ENCODE results near the gene FAM50A.

FAM50A gene

DNA sequence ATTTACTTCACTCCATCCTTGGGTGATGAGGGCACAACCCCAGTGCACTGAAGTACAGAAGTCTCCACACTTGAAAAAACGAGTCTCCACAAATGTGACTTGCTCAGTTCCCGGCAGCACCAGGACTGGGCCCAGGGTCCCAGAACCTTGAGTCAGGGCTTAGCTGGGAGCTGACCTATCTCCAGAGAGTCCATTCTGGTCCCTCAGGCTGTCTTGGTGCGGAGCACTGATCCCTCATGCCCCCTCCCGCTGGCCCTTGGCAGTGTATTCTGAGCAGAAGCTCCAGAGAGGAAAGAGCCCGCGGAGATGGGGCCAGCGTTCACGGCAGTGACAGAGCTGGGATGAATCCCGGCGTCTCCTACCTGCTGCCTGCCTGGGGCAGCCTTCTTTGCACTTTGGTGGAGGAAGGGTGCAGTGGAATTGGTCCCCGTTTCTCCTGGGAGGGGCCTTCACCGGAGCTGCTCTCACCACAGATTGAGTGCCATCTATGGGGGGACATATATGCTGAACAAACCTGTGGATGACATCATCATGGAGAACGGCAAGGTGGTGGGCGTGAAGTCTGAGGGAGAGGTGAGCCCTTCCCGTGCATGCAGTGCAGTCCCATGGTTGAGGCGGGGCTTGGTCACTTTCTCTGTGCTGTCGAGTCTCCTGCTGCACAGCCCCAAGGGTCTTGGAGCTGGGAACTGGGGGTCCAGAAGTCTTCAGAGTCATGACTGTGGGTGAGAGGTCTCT is 3.2 kb upstream of the FAM50A start:
- no peak for DNase-seq
- Histone ChIP-seq H3K27ac (ENCODE audit: insufficient read depth, low read length, poor library complexity, severe bottlenecking) (peak overlapping the region; percentile 25), H3K9me3 (ENCODE audit: control insufficient read depth, low read length) (no peaks in the 10 kb centered on the region), H3K36me3 (ENCODE audit: control insufficient read depth, insufficient read depth, low read length) (peaks cover 2% of the 10 kb centered on the region), H3K4me1 (ENCODE audit: control insufficient read depth, insufficient read depth, low read length, poor library complexity, severe bottlenecking) (peaks cover 29% of the 10 kb centered on the region), H3K4me3 (ENCODE audit: insufficient read depth, low read depth, low read length, poor library complexity, severe bottlenecking) (no peak overlapping the region), H3K27me3 (replicated peaks; ENCODE audit: control insufficient read depth, insufficient read depth, low read length, poor library complexity, severe bottlenecking) (no peaks in the 10 kb centered on the region)

DNA sequence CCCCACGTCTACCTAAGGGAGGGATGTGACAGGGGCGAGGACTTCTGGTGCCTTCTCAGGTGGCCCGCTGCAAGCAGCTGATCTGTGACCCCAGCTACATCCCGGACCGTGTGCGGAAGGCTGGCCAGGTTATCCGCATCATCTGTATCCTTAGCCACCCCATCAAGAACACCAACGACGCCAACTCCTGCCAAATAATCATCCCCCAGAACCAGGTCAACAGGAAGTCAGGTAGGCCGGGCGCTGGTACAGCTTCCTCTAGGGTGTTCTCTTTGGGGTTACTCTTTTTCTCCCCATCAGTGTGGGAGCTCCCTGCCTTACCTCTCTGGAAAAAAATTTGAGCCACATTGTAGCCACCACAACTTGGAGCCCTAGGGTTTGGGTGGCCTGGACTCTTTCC is 2.4 kb upstream of the FAM50A start:
- Histone ChIP-seq H3K4me1 (ENCODE audit: control insufficient read depth, insufficient read depth, low read length, poor library complexity, severe bottlenecking) (peaks cover 29% of the 10 kb centered on the region), H3K9me3 (ENCODE audit: control insufficient read depth, low read length) (no peaks in the 10 kb centered on the region), H3K27me3 (replicated peaks; ENCODE audit: control insufficient read depth, insufficient read depth, low read length, poor library complexity, severe bottlenecking) (no peaks in the 10 kb centered on the region), H3K36me3 (ENCODE audit: control insufficient read depth, insufficient read depth, low read length) (peaks cover 2% of the 10 kb centered on the region), H3K4me3 (ENCODE audit: insufficient read depth, low read depth, low read length, poor library complexity, severe bottlenecking) (no peak overlapping the region), H3K27ac (ENCODE audit: insufficient read depth, low read length, poor library complexity, severe bottlenecking) (no peak overlapping the region)
- DNase-seq = peak in 2 of 3 donors; percentile 14 to 27

GRCh38 chrX:154441984-154442707 is 1.8 kb upstream of the FAM50A start:
- H3K27me3 ChIP-seq (replicated peaks; ENCODE audit: control insufficient read depth, insufficient read depth, low read length, poor library complexity, severe bottlenecking) = no peaks in the 10 kb centered on the region
- H3K4me3 ChIP-seq (ENCODE audit: insufficient read depth, low read depth, low read length, poor library complexity, severe bottlenecking) = no peak overlapping the region
- no peaks in the 10 kb centered on the region for H3K9me3 ChIP-seq (ENCODE audit: control insufficient read depth, low read length)
- no peak overlapping the region for H3K27ac ChIP-seq (ENCODE audit: insufficient read depth, low read length, poor library complexity, severe bottlenecking)
- H3K4me1 ChIP-seq (ENCODE audit: control insufficient read depth, insufficient read depth, low read length, poor library complexity, severe bottlenecking) = peaks cover 29% of the 10 kb centered on the region
- no peak for DNase-seq
- H3K36me3 ChIP-seq (ENCODE audit: control insufficient read depth, insufficient read depth, low read length) = peaks cover 2% of the 10 kb centered on the region

- no peak overlapping the region for H3K4me3 ChIP-seq (ENCODE audit: insufficient read depth, low read depth, low read length, poor library complexity, severe bottlenecking)
- peaks cover 8% of the 10 kb centered on the region for H3K36me3 ChIP-seq (ENCODE audit: control insufficient read depth, insufficient read depth, low read length)
- DNase-seq = no peak
- peak overlapping the region; percentile 80 for H3K27ac ChIP-seq (ENCODE audit: insufficient read depth, low read length, poor library complexity, severe bottlenecking)
- peaks cover 23% of the 10 kb centered on the region for H3K4me1 ChIP-seq (ENCODE audit: control insufficient read depth, insufficient read depth, low read length, poor library complexity, severe bottlenecking)
- no peaks in the 10 kb centered on the region for H3K27me3 ChIP-seq (replicated peaks; ENCODE audit: control insufficient read depth, insufficient read depth, low read length, poor library complexity, severe bottlenecking)
- H3K9me3 ChIP-seq (ENCODE audit: control insufficient read depth, low read length) = no peaks in the 10 kb centered on the region
These were observed 446 bp upstream of the FAM50A start for GRCh38 chrX:154443479-154443910.

- Histone ChIP-seq H3K27me3 (replicated peaks; ENCODE audit: control insufficient read depth, insufficient read depth, low read length, poor library complexity, severe bottlenecking) (no peaks in the 10 kb centered on the region), H3K36me3 (ENCODE audit: control insufficient read depth, insufficient read depth, low read length) (peaks cover 19% of the 10 kb centered on the region), H3K4me3 (ENCODE audit: insufficient read depth, low read depth, low read length, poor library complexity, severe bottlenecking) (peak overlapping the region; percentile 46), H3K4me1 (ENCODE audit: control insufficient read depth, insufficient read depth, low read length, poor library complexity, severe bottlenecking) (peaks cover 22% of the 10 kb centered on the region), H3K9me3 (ENCODE audit: control insufficient read depth, low read length) (no peaks in the 10 kb centered on the region), H3K27ac (ENCODE audit: insufficient read depth, low read length, poor library complexity, severe bottlenecking) (peak overlapping the region; percentile 55)
- DNase-seq = no peak
These were observed 860 bp downstream of the FAM50A start for GRCh38 chrX:154444755-154445246.

DNA sequence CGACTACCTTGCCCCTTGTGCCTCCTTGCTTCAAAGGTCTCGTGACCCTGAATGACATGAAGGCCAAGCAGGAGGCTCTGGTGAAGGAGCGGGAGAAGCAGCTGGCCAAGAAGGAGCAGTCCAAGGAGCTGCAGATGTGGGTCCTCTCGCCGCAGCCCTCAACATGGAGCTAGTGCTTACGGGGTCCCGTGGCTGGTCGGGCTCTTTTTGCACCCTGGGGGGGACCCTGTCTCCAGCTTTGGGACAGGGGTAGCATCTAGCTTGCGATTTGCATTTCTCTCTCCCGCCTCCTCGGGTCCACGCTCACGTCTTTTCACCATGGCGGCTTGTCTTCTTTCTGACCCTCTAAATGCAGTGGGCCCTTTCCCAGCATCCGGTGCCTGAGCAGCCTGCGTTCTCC is 1.8 kb downstream of the FAM50A start:
- no peak overlapping the region for H3K27ac ChIP-seq (ENCODE audit: insufficient read depth, low read length, poor library complexity, severe bottlenecking)
- H3K4me1 ChIP-seq (ENCODE audit: control insufficient read depth, insufficient read depth, low read length, poor library complexity, severe bottlenecking) = peaks cover 22% of the 10 kb centered on the region
- H3K27me3 ChIP-seq (replicated peaks; ENCODE audit: control insufficient read depth, insufficient read depth, low read length, poor library complexity, severe bottlenecking) = no peaks in the 10 kb centered on the region
- no peak for DNase-seq
- no peaks in the 10 kb centered on the region for H3K9me3 ChIP-seq (ENCODE audit: control insufficient read depth, low read length)
- H3K36me3 ChIP-seq (ENCODE audit: control insufficient read depth, insufficient read depth, low read length) = peaks cover 22% of the 10 kb centered on the region
- H3K4me3 ChIP-seq (ENCODE audit: insufficient read depth, low read depth, low read length, poor library complexity, severe bottlenecking) = no peak overlapping the region

GRCh38 chrX:154446430-154446829 is 2.5 kb downstream of the FAM50A start:
- Histone ChIP-seq H3K9me3 (ENCODE audit: control insufficient read depth, low read length) (no peaks in the 10 kb centered on the region), H3K4me3 (ENCODE audit: insufficient read depth, low read depth, low read length, poor library complexity, severe bottlenecking) (no peak overlapping the region), H3K36me3 (ENCODE audit: control insufficient read depth, insufficient read depth, low read length) (peaks cover 22% of the 10 kb centered on the region), H3K27ac (ENCODE audit: insufficient read depth, low read length, poor library complexity, severe bottlenecking) (no peak overlapping the region), H3K4me1 (ENCODE audit: control insufficient read depth, insufficient read depth, low read length, poor library complexity, severe bottlenecking) (peaks cover 22% of the 10 kb centered on the region), H3K27me3 (replicated peaks; ENCODE audit: control insufficient read depth, insufficient read depth, low read length, poor library complexity, severe bottlenecking) (no peaks in the 10 kb centered on the region)
- no peak for DNase-seq

DNA sequence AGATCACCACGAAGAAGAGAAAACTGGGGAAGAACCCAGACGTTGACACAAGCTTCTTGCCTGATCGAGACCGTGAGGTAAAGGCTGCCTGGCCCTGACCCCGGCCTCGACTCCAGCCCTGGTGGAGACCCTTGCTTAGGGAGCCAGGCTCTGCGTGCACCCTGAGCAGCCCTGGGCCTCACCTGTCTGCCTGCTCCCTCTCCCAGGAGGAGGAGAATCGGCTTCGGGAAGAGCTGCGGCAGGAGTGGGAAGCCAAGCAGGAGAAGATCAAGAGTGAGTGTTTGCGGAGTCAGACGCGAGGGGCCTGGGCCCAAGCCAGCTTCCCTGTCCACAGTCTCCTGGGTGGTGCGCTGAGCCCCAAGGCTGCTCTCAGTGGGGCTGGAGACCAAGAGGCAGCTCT is 4.5 kb downstream of the FAM50A start:
- no peak for DNase-seq
- Histone ChIP-seq H3K4me3 (ENCODE audit: insufficient read depth, low read depth, low read length, poor library complexity, severe bottlenecking) (no peak overlapping the region), H3K9me3 (ENCODE audit: control insufficient read depth, low read length) (no peaks in the 10 kb centered on the region), H3K36me3 (ENCODE audit: control insufficient read depth, insufficient read depth, low read length) (peaks cover 22% of the 10 kb centered on the region), H3K4me1 (ENCODE audit: control insufficient read depth, insufficient read depth, low read length, poor library complexity, severe bottlenecking) (peaks cover 14% of the 10 kb centered on the region), H3K27ac (ENCODE audit: insufficient read depth, low read length, poor library complexity, severe bottlenecking) (no peak overlapping the region), H3K27me3 (replicated peaks; ENCODE audit: control insufficient read depth, insufficient read depth, low read length, poor library complexity, severe bottlenecking) (no peaks in the 10 kb centered on the region)

- Histone ChIP-seq H3K27me3 (replicated peaks; ENCODE audit: control insufficient read depth, insufficient read depth, low read length, poor library complexity, severe bottlenecking) (no peaks in the 10 kb centered on the region), H3K9me3 (ENCODE audit: control insufficient read depth, low read length) (no peaks in the 10 kb centered on the region), H3K4me3 (ENCODE audit: insufficient read depth, low read depth, low read length, poor library complexity, severe bottlenecking) (no peak overlapping the region), H3K27ac (ENCODE audit: insufficient read depth, low read length, poor library complexity, severe bottlenecking) (no peak overlapping the region), H3K4me1 (ENCODE audit: control insufficient read depth, insufficient read depth, low read length, poor library complexity, severe bottlenecking) (peaks cover 8% of the 10 kb centered on the region), H3K36me3 (ENCODE audit: control insufficient read depth, insufficient read depth, low read length) (peaks cover 22% of the 10 kb centered on the region)
- no peak for DNase-seq
These were observed 5.7 kb downstream of the FAM50A start for GRCh38 chrX:154449618-154450017.

DNA sequence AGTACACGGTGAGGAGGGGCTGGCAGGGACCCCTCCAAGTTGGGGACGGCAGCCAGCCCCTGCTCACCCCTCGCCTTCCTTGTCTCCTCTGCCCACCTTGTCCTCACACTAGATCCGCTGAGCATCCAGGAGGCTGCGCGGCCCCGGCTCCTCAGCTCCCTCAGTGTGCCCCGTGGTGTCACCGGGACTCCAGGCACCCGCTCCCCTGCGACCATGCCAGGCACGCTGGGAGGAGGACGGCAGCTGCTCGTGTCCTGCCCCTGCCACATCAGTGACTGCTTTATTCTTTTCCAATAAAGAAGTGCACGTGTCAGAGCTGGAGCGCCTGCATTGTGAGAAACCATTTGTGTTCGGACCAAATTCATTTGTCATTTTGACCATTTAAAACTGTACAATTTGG is 6.4 kb downstream of the FAM50A start:
- peaks cover 22% of the 10 kb centered on the region for H3K36me3 ChIP-seq (ENCODE audit: control insufficient read depth, insufficient read depth, low read length)
- no peaks in the 10 kb centered on the region for H3K27me3 ChIP-seq (replicated peaks; ENCODE audit: control insufficient read depth, insufficient read depth, low read length, poor library complexity, severe bottlenecking)
- DNase-seq = no peak
- no peak overlapping the region for H3K27ac ChIP-seq (ENCODE audit: insufficient read depth, low read length, poor library complexity, severe bottlenecking)
- no peaks in the 10 kb centered on the region for H3K9me3 ChIP-seq (ENCODE audit: control insufficient read depth, low read length)
- no peak overlapping the region for H3K4me3 ChIP-seq (ENCODE audit: insufficient read depth, low read depth, low read length, poor library complexity, severe bottlenecking)
- H3K4me1 ChIP-seq (ENCODE audit: control insufficient read depth, insufficient read depth, low read length, poor library complexity, severe bottlenecking) = peaks cover under 1% of the 10 kb centered on the region
